AG04449 (cell line): Measurements from ENCODE around the gene LRRC74A.
"Not testable (repeated sequence)": the region's sequence is repeated elsewhere in the genome, so short reads cannot be mapped to it uniquely, and the experiment has no call there.

Experiments
- CTCF ChIA-PET: fragments of 350-600 bp; formaldehyde crosslinking; extraction: SDS; loops from one replicate; lab custom pipeline; 2021; ENCODE audit warnings: antibody characterized with exemption; lab: Yijun Ruan, JAX
- POLR2A ChIA-PET: fragments of 400-600, 350-600 bp; formaldehyde crosslinking; extraction: SDS; loops from one replicate; lab custom pipeline; 2020; ENCODE audit warnings: antibody characterized with exemption, inconsistent platforms; lab: Yijun Ruan, JAX
- DNase-seq: peaks from one replicate; pipeline ENCODE4 v3.0.0-alpha.2; 2010; ENCODE audit warnings: low read depth, low spot score
- H3K4me3 ChIP-seq: 2 replicates; pipeline ENCODE4 v1.5.1; 2011; ENCODE audit warnings: low read depth, mild to moderate bottlenecking, control low read depth, low read length
- CTCF ChIP-seq: IDR thresholded peaks from one replicate; pipeline ENCODE4 v1.5.1; 2011; ENCODE audit warnings: mild to moderate bottlenecking, moderate library complexity, low read length, control low read depth, inconsistent platforms; ENCODE audit not compliant: insufficient read depth; ENCODE audit errors: missing control alignments

The LRRC74A gene

GRCh38 chr14:76904740-76905569, 78.7 kb downstream of the LRRC74A start:
- DNase-seq: peak; percentile 92
- TF ChIP-seq CTCF: no peak
- CTCF ChIA-PET: interaction anchor here (1.1 to 27.8 kb wide), 13 partner anchors 8 to 190 kb away, joined by 3 to 1142 read pairs (median 7); no protein-coding TSS in a partner anchor

GRCh38 chr14:76908834-76909233, 82.6 kb downstream of the LRRC74A start:
- ChIA-PET POLR2A (interaction anchor here (0.6 kb wide), 1 partner anchor 177 kb away, joined by 3 read pairs; no protein-coding TSS in a partner anchor), CTCF (interaction anchor here (1.3 to 27.8 kb wide), 4 partner anchors 9 to 164 kb away, joined by 8 to 1142 read pairs (median 439); no protein-coding TSS in a partner anchor)

More at GRCh38 chr14:76904740-76905569, 78.7 kb downstream of the LRRC74A start:
- no peak overlapping the region; the same call in none of the 2 replicates for H3K4me3 ChIP-seq
- POLR2A ChIA-PET: interaction anchor here (0.6 to 1.7 kb wide), 4 partner anchors 14 to 165 kb away, joined by 3 to 21 read pairs (median 5); no protein-coding TSS in a partner anchor

GRCh38 chr14:76909266-76909665, 83.1 kb downstream of the LRRC74A start:
- no peak overlapping the region for H3K4me3 ChIP-seq
- POLR2A ChIA-PET: no interaction called here
- TF ChIP-seq CTCF: no peak
- CTCF ChIA-PET: interaction anchor here (1.3 to 27.8 kb wide), 4 partner anchors 8 to 164 kb away, joined by 8 to 1142 read pairs (median 439); no protein-coding TSS in a partner anchor
- no peak for DNase-seq

More at GRCh38 chr14:76908834-76909233, 82.6 kb downstream of the LRRC74A start:
- DNase-seq: no peak
- no peak for TF ChIP-seq CTCF
- H3K4me3 ChIP-seq: no peak overlapping the region

- POLR2A ChIA-PET: no interaction called here
- no peak for TF ChIP-seq CTCF
- DNase-seq: no peak
- H3K4me3 ChIP-seq: no peak overlapping the region
- CTCF ChIA-PET: interaction anchor here (0.9 to 27.8 kb wide), 8 partner anchors 8 to 163 kb away, joined by 4 to 1142 read pairs (median 118); no protein-coding TSS in a partner anchor
These were observed 84.2 kb downstream of the LRRC74A start for GRCh38 chr14:76910371-76910890.

- no peak overlapping the region for H3K4me3 ChIP-seq
- TF ChIP-seq CTCF: no peak
- DNase-seq: no peak
- ChIA-PET CTCF (interaction anchor here (0.5 to 27.8 kb wide), 13 partner anchors 8 to 184 kb away, joined by 3 to 1142 read pairs (median 43); no protein-coding TSS in a partner anchor), POLR2A (no interaction called here)
These were observed 85.3 kb downstream of the LRRC74A start for GRCh38 chr14:76911473-76911872.

- DNase-seq, H3K4me3 ChIP-seq: not testable (repeated sequence)
- POLR2A ChIA-PET: interaction anchor here (0.5 kb wide), 1 partner anchor 700 kb away, joined by 3 read pairs; no protein-coding TSS in a partner anchor
- CTCF ChIA-PET: interaction anchor here (0.6 to 27.8 kb wide), 29 partner anchors 8 to 187 kb away, joined by 3 to 1142 read pairs (median 17); partner anchors contain the start of gene IRF2BPL
These were observed 88.4 kb downstream of the LRRC74A start for GRCh38 chr14:76914533-76915081.
